ENCODE data around the gene ARHGEF12. TPM values are rescaled to one million over a fixed set of nuclear protein-coding genes. Genes with fewer than 3 reads are reported as not detected.

Gene ARHGEF12
- total RNA-seq, 1 donor from 2014 or later, result 83.1 TPM

DNA sequence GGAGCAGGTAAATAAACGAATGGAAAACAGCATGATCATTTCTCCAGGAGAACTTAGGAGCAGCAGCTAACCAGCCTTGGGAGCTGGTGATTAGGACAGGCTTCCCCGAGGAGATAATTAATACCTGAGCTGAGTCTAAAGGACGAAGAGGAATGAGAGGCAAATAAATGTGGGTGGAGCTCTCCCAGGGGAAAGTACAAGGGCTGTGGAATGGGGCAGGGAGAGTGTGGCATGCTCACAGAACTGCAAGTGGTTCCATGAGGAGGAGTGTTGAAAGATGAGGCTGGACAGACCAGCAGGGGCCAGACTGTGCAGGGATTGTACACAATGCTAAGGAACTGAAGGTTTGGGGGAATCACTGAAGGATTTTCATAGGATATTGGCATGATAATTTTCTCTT is 25.3 kb upstream of the ARHGEF12 start:
- H3K27me3 ChIP-seq (ENCODE audit: insufficient read depth, low read length), result no peaks in the 10 kb centered on the region
- Mint-ChIP-seq H3K4me3 (ENCODE audit: unreplicated experiment) (no peak overlapping the region), H3K36me3 (ENCODE audit: low read depth, unreplicated experiment) (no peaks in the 10 kb centered on the region), H3K27ac (ENCODE audit: unreplicated experiment) (no peak overlapping the region), H3K9me3 (ENCODE audit: unreplicated experiment) (no peaks in the 10 kb centered on the region), H3K27me3 (ENCODE audit: low read depth, unreplicated experiment) (peaks cover 10% of the 10 kb centered on the region), H3K4me1 (ENCODE audit: low read depth, unreplicated experiment) (peaks cover 12% of the 10 kb centered on the region)
- no peak for FAIRE-seq
- H3K27ac ChIP-seq (ENCODE audit: low read depth, low read length), result no peak overlapping the region
- DNase-seq (ENCODE audit: low read depth), result no peak
- H3K4me2 ChIP-seq (ENCODE audit: low read length), result no peak overlapping the region
- no peaks in the 10 kb centered on the region for H4K20me1 ChIP-seq (ENCODE audit: insufficient read depth, low read length)
- no peak for TF ChIP-seq EZH2 (IDR thresholded peaks at IDR 0.05; ENCODE audit: insufficient read depth, low read length)
- TF ChIP-seq, protein P1, sequence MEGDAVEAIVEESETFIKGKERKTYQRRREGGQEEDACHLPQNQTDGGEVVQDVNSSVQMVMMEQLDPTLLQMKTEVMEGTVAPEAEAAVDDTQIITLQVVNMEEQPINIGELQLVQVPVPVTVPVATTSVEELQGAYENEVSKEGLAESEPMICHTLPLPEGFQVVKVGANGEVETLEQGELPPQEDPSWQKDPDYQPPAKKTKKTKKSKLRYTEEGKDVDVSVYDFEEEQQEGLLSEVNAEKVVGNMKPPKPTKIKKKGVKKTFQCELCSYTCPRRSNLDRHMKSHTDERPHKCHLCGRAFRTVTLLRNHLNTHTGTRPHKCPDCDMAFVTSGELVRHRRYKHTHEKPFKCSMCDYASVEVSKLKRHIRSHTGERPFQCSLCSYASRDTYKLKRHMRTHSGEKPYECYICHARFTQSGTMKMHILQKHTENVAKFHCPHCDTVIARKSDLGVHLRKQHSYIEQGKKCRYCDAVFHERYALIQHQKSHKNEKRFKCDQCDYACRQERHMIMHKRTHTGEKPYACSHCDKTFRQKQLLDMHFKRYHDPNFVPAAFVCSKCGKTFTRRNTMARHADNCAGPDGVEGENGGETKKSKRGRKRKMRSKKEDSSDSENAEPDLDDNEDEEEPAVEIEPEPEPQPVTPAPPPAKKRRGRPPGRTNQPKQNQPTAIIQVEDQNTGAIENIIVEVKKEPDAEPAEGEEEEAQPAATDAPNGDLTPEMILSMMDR (IDR thresholded peaks at IDR 0.05; ENCODE audit: insufficient read depth, low read depth, low read length), result no peak
- H2AFZ ChIP-seq (ENCODE audit: low read depth, low read length), result no peak overlapping the region
- H3K4me3 ChIP-seq (ENCODE audit: insufficient read depth, low read depth, low read length), result no peak overlapping the region
- H3K9me3 ChIP-seq (ENCODE audit: insufficient read depth, low read depth, low read length), result no peaks in the 10 kb centered on the region
- peaks cover 14% of the 10 kb centered on the region for H3K4me1 ChIP-seq (ENCODE audit: insufficient read depth, low read length)
- H3K36me3 ChIP-seq (ENCODE audit: insufficient read depth, low read length), result no peaks in the 10 kb centered on the region
- H3K79me2 ChIP-seq (ENCODE audit: insufficient read depth, low read length), result no peaks in the 10 kb centered on the region
- no peak overlapping the region for H3K9ac ChIP-seq (ENCODE audit: low read length)

DNA sequence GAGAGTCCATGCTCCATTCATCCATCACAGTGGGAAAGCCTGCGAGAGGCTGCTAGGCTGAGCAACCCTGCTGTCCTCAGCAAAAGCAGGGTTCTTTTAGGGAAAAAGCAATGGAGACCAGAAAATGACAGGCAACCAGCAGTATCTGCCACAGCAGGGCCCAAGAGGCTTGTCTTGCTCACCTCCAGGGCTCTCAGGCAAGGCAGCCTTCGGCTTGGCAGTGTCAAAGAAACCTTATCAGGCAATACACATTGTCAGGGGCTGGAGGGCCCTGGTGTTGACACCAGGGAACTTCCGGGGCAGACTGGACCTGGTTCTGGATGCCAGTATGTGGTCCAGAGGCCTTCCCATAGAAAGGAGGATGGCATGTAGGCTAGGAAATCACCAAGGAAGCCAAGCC is 21.4 kb upstream of the ARHGEF12 start:
- Histone ChIP-seq H3K27me3 (ENCODE audit: insufficient read depth, low read length) (no peaks in the 10 kb centered on the region), H3K9me3 (ENCODE audit: insufficient read depth, low read depth, low read length) (no peaks in the 10 kb centered on the region), H3K4me3 (ENCODE audit: insufficient read depth, low read depth, low read length) (no peak overlapping the region), H2AFZ (ENCODE audit: low read depth, low read length) (no peak overlapping the region), H3K4me1 (ENCODE audit: insufficient read depth, low read length) (no peaks in the 10 kb centered on the region), H3K79me2 (ENCODE audit: insufficient read depth, low read length) (no peaks in the 10 kb centered on the region), H4K20me1 (ENCODE audit: insufficient read depth, low read length) (no peaks in the 10 kb centered on the region), H3K36me3 (ENCODE audit: insufficient read depth, low read length) (no peaks in the 10 kb centered on the region), H3K9ac (ENCODE audit: low read length) (no peak overlapping the region), H3K4me2 (ENCODE audit: low read length) (no peak overlapping the region), H3K27ac (ENCODE audit: low read depth, low read length) (no peak overlapping the region)
- H3K9me3 Mint-ChIP-seq (ENCODE audit: unreplicated experiment), result no peaks in the 10 kb centered on the region
- H3K27ac Mint-ChIP-seq (ENCODE audit: unreplicated experiment), result no peak overlapping the region
- peaks cover 4% of the 10 kb centered on the region for H3K4me1 Mint-ChIP-seq (ENCODE audit: low read depth, unreplicated experiment)
- peaks cover 23% of the 10 kb centered on the region for H3K27me3 Mint-ChIP-seq (ENCODE audit: low read depth, unreplicated experiment)
- no peak for TF ChIP-seq EZH2 (IDR thresholded peaks at IDR 0.05; ENCODE audit: insufficient read depth, low read length)
- TF ChIP-seq, protein P1 (IDR thresholded peaks at IDR 0.05; ENCODE audit: insufficient read depth, low read depth, low read length), result no peak
- no peaks in the 10 kb centered on the region for H3K36me3 Mint-ChIP-seq (ENCODE audit: low read depth, unreplicated experiment)
- no peak overlapping the region for H3K4me3 Mint-ChIP-seq (ENCODE audit: unreplicated experiment)
- FAIRE-seq, result no peak
- no peak for DNase-seq (ENCODE audit: low read depth)

DNA sequence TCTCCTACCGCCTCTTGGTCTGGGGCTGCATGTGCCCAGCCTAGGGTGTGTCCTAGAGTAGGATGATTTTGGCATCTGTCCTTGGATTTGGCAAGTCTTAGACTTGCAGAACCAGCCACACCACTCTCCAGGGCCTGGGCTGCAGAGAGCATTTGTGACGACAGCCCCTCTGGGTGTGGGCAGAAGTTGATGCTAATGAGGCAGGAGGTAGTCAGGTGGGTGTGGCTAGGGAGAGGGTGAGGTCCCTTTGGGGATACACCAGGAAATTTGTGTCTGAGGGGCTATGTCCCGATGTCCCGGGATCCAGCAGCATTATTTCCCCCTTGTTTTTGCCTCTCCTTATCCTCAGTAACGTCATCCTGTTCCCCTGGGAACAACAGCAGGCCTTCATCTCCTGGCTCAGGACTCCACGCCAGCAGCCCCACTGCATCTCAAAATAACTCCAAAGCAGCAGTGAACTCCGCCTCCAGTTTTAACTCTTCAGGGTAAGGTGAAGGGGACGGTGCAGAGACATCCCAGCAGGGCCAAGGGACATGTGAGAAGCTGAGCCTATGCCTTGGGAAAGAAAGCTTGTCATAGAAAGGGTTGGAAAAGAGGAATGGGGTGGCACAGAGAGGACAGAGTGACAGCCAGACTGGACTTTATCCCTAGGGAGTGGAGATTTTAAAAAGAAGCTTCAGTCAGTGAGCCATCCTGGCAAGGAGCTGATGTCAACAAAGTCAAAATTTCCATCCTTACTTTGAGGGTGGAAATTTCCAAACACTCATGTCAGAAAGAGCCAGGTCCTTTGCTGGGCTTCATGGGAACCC is 19.1 kb upstream of the ARHGEF12 start:
- no peaks in the 10 kb centered on the region for H3K36me3 ChIP-seq (ENCODE audit: insufficient read depth, low read length)
- no peaks in the 10 kb centered on the region for H3K9me3 ChIP-seq (ENCODE audit: insufficient read depth, low read depth, low read length)
- no peaks in the 10 kb centered on the region for H3K9me3 Mint-ChIP-seq (ENCODE audit: unreplicated experiment)
- TF ChIP-seq, protein P1 (IDR thresholded peaks at IDR 0.05; ENCODE audit: insufficient read depth, low read depth, low read length), result no peak
- no peak for TF ChIP-seq EZH2 (IDR thresholded peaks at IDR 0.05; ENCODE audit: insufficient read depth, low read length)
- no peak overlapping the region for H3K4me3 ChIP-seq (ENCODE audit: insufficient read depth, low read depth, low read length)
- no peak overlapping the region for H3K4me3 Mint-ChIP-seq (ENCODE audit: unreplicated experiment)
- no peak for FAIRE-seq
- H3K27me3 ChIP-seq (ENCODE audit: insufficient read depth, low read length), result no peaks in the 10 kb centered on the region
- H2AFZ ChIP-seq (ENCODE audit: low read depth, low read length), result peak overlapping the region; percentile 45
- no peak overlapping the region for H3K27ac Mint-ChIP-seq (ENCODE audit: unreplicated experiment)
- H3K27me3 Mint-ChIP-seq (ENCODE audit: low read depth, unreplicated experiment), result peaks cover 23% of the 10 kb centered on the region
- no peak overlapping the region for H3K9ac ChIP-seq (ENCODE audit: low read length)
- H3K79me2 ChIP-seq (ENCODE audit: insufficient read depth, low read length), result no peaks in the 10 kb centered on the region
- no peak overlapping the region for H3K4me2 ChIP-seq (ENCODE audit: low read length)
- no peaks in the 10 kb centered on the region for H3K4me1 ChIP-seq (ENCODE audit: insufficient read depth, low read length)
- no peaks in the 10 kb centered on the region for H4K20me1 ChIP-seq (ENCODE audit: insufficient read depth, low read length)
- DNase-seq (ENCODE audit: low read depth), result no peak
- H3K4me1 Mint-ChIP-seq (ENCODE audit: low read depth, unreplicated experiment), result peaks cover 4% of the 10 kb centered on the region
- H3K36me3 Mint-ChIP-seq (ENCODE audit: low read depth, unreplicated experiment), result no peaks in the 10 kb centered on the region
- H3K27ac ChIP-seq (ENCODE audit: low read depth, low read length), result no peak overlapping the region
